ENCODE results near the gene ANXA3. TPM values are rescaled to one million over a fixed set of nuclear protein-coding genes. Genes with fewer than 3 reads are reported as not detected.

The ANXA3 gene
- total RNA-seq, 1 donor from 2014 or later = 271 TPM

DNA sequence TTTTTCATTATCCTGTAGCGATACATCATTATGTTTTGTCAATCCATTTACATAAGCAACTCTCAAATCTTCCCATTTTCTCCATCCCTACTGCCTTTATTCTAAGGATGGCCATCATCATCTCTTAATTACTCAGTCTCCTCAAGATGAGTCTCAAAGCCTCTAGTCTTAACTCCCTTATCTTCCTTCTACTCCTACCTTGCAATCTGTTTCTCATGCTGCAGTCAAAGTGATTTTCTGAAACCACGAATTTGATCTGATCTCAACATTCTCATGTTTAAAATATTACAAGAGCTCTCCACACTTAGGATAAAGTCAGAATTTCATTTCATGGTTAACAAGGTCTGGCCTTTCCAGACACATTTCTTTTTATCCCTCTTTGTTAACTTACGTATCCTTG lies 51.8 kb downstream of the ANXA3 start:
- Histone ChIP-seq H3K4me3 (ENCODE audit: low read depth, low read length) (no peak overlapping the region), H3K36me3 (ENCODE audit: control insufficient read depth, insufficient read depth, low read length) (peaks cover 1% of the 10 kb centered on the region), H3K27me3 (ENCODE audit: control insufficient read depth, insufficient read depth, low read length) (no peaks in the 10 kb centered on the region)
- TF ChIP-seq, protein P1, sequence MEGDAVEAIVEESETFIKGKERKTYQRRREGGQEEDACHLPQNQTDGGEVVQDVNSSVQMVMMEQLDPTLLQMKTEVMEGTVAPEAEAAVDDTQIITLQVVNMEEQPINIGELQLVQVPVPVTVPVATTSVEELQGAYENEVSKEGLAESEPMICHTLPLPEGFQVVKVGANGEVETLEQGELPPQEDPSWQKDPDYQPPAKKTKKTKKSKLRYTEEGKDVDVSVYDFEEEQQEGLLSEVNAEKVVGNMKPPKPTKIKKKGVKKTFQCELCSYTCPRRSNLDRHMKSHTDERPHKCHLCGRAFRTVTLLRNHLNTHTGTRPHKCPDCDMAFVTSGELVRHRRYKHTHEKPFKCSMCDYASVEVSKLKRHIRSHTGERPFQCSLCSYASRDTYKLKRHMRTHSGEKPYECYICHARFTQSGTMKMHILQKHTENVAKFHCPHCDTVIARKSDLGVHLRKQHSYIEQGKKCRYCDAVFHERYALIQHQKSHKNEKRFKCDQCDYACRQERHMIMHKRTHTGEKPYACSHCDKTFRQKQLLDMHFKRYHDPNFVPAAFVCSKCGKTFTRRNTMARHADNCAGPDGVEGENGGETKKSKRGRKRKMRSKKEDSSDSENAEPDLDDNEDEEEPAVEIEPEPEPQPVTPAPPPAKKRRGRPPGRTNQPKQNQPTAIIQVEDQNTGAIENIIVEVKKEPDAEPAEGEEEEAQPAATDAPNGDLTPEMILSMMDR (IDR thresholded peaks at IDR 0.05; ENCODE audit: insufficient read depth, low read length, poor library complexity, severe bottlenecking) = no peak
- DNase-seq (ENCODE audit: low read depth) = no peak

GRCh38 chr4:78604988-78605387 lies 53.4 kb downstream of the ANXA3 start:
- H3K4me3 ChIP-seq (ENCODE audit: low read depth, low read length) = no peak overlapping the region
- DNase-seq (ENCODE audit: low read depth) = no peak
- TF ChIP-seq, protein P1 (IDR thresholded peaks at IDR 0.05; ENCODE audit: insufficient read depth, low read length, poor library complexity, severe bottlenecking) = no peak
- no peaks in the 10 kb centered on the region for H3K27me3 ChIP-seq (ENCODE audit: control insufficient read depth, insufficient read depth, low read length)
- peaks cover 1% of the 10 kb centered on the region for H3K36me3 ChIP-seq (ENCODE audit: control insufficient read depth, insufficient read depth, low read length)

GRCh38 chr4:78606035-78606434 lies 54.5 kb downstream of the ANXA3 start:
- no peaks in the 10 kb centered on the region for H3K27me3 ChIP-seq (ENCODE audit: control insufficient read depth, insufficient read depth, low read length)
- DNase-seq (ENCODE audit: low read depth) = no peak
- peaks cover 1% of the 10 kb centered on the region for H3K36me3 ChIP-seq (ENCODE audit: control insufficient read depth, insufficient read depth, low read length)
- TF ChIP-seq, protein P1 (IDR thresholded peaks at IDR 0.05; ENCODE audit: insufficient read depth, low read length, poor library complexity, severe bottlenecking) = no peak
- no peak overlapping the region for H3K4me3 ChIP-seq (ENCODE audit: low read depth, low read length)

DNA sequence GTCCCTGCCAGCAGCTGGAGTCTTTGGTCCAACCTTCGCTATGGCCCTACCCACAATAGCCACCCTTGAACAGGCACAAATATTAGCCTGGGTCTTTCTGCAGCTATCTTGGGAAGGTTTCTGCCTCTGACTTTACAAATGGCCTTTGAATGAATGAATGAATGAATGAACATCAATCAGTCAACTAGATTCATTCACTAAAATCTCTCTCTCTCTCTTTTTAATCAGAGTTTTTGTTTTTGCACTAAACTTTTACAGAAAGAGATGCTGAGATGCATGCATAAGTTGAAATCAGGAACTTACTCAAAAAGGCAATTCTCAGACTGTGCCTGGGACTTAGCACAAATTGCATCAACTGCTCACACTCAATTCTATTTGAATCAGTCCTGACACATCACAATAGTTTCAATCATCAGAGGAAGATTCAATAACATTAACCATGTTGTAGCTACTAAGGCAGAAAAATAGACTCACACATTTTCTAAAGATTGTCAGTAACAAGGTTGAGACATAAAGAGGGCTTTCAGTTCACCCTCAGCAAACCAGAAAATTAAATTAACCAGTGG lies 55.0 kb downstream of the ANXA3 start:
- TF ChIP-seq, protein P1 (IDR thresholded peaks at IDR 0.05; ENCODE audit: insufficient read depth, low read length, poor library complexity, severe bottlenecking) = no peak
- Histone ChIP-seq H3K27me3 (ENCODE audit: control insufficient read depth, insufficient read depth, low read length) (no peaks in the 10 kb centered on the region), H3K36me3 (ENCODE audit: control insufficient read depth, insufficient read depth, low read length) (no peaks in the 10 kb centered on the region), H3K4me3 (ENCODE audit: low read depth, low read length) (no peak overlapping the region)
- no peak for DNase-seq (ENCODE audit: low read depth)

DNA sequence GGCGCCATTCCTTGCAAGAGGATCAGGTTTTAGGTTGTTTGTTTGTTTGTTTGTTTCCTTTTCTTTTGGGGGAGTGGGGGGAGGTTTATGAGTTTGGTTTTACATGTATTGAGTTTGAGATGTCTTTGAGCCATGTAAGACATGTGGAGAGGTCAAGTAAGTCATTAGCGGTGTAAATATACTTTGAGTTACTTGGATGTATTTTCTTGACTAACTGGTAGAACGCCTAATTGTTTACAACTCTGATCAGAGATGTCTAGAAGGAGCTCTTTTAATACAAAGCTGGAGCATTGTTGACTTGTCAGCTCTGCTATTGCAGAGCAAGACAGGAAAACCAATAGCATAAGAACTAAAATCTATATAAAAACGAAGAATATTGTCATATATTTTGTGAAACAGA lies 57.1 kb downstream of the ANXA3 start:
- no peaks in the 10 kb centered on the region for H3K36me3 ChIP-seq (ENCODE audit: control insufficient read depth, insufficient read depth, low read length)
- TF ChIP-seq, protein P1 (IDR thresholded peaks at IDR 0.05; ENCODE audit: insufficient read depth, low read length, poor library complexity, severe bottlenecking) = no peak
- DNase-seq (ENCODE audit: low read depth) = no peak
- H3K4me3 ChIP-seq (ENCODE audit: low read depth, low read length) = no peak overlapping the region
- H3K27me3 ChIP-seq (ENCODE audit: control insufficient read depth, insufficient read depth, low read length) = no peaks in the 10 kb centered on the region

DNA sequence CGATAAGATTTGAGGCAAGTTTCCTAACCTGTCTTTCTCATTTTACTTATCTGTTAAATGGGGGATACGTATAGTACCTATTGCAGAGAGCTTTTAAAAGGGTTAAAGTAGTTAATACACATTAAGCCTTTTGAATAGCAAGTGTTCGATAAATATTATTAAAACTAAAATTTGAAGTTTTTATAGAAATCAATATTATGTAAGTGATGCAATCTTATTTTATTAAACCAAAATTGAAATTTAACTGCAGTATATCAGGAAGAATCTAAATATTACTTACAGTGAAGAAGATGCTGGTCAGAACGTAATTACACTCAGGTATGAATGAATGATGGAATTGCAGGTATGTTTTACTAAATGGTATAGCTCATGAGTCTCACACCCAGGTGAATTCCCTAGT lies 58.0 kb downstream of the ANXA3 start:
- TF ChIP-seq, protein P1 (IDR thresholded peaks at IDR 0.05; ENCODE audit: insufficient read depth, low read length, poor library complexity, severe bottlenecking) = no peak
- H3K36me3 ChIP-seq (ENCODE audit: control insufficient read depth, insufficient read depth, low read length) = no peaks in the 10 kb centered on the region
- DNase-seq (ENCODE audit: low read depth) = no peak
- no peaks in the 10 kb centered on the region for H3K27me3 ChIP-seq (ENCODE audit: control insufficient read depth, insufficient read depth, low read length)
- H3K4me3 ChIP-seq (ENCODE audit: low read depth, low read length) = no peak overlapping the region

All from kidney epithelial cell (primary cell).